ENCODE results near the gene CALN1.
A peak's percentile ranks its signal among the peaks of the same experiment; 100 is the strongest.

Gene CALN1

DNA sequence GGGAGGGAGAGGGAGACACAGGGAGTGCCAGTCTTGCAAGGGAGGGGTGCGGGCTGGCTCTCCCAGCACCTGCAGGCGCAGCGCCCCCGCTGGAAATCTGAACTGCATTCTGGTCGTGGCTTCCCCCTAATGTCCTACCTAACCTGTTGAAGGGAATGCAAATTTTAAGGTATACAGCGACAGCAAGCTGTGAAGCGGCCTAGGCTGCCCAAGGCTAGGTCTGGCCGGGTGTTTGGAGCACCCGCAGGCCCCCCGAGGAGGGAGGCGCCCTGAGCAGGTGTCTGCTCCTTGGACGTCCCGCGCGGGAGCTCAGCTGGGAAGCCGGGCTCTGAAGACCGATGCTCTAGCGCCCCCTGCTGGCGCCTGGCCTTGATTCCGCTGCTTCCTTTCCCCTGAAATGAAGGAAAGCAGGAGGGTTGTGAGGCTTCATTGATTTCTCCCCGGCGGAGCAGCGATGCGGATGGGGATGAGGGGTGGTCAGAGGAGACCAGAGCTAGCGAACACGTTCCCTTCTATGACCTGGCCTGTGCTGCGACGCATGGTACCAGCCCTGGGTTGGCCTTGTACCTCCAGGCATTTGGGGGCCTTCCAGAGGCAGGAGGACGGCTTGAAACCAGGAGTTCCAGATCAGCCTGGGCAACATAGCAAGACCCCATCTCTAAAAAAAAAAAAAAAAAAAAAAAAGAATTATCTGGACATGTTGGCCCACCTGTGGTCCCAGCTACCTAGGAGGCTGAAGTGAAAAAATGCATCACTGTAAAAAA lies 678.8 kb downstream of the CALN1 start:
- TF ChIP-seq, protein P1, sequence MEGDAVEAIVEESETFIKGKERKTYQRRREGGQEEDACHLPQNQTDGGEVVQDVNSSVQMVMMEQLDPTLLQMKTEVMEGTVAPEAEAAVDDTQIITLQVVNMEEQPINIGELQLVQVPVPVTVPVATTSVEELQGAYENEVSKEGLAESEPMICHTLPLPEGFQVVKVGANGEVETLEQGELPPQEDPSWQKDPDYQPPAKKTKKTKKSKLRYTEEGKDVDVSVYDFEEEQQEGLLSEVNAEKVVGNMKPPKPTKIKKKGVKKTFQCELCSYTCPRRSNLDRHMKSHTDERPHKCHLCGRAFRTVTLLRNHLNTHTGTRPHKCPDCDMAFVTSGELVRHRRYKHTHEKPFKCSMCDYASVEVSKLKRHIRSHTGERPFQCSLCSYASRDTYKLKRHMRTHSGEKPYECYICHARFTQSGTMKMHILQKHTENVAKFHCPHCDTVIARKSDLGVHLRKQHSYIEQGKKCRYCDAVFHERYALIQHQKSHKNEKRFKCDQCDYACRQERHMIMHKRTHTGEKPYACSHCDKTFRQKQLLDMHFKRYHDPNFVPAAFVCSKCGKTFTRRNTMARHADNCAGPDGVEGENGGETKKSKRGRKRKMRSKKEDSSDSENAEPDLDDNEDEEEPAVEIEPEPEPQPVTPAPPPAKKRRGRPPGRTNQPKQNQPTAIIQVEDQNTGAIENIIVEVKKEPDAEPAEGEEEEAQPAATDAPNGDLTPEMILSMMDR (IDR thresholded peaks at IDR 0.05; ENCODE audit: low read length), result peak; percentile 75
- no peak for TF ChIP-seq EZH2 (optimal IDR thresholded peaks at IDR 0.05; ENCODE audit: low read depth, low read length)
- no peak overlapping the region for H3K9ac ChIP-seq (ENCODE audit: low read length)
- peak overlapping the region; percentile 63 for H2AFZ ChIP-seq (ENCODE audit: low read length)
- peak overlapping the region; percentile 83 for H3K4me2 ChIP-seq (ENCODE audit: low read depth, low read length)
- no peaks in the 10 kb centered on the region for H3K4me1 ChIP-seq (ENCODE audit: low read length)
- peak overlapping the region; percentile 39 for H3K4me3 ChIP-seq (ENCODE audit: low read length)
- no peaks in the 10 kb centered on the region for H3K9me2 ChIP-seq (replicated peaks; ENCODE audit: insufficient read depth, low read length)
- H3K79me2 ChIP-seq (ENCODE audit: low read length), result no peaks in the 10 kb centered on the region
- no peaks in the 10 kb centered on the region for H4K20me1 ChIP-seq (ENCODE audit: insufficient read depth, low read length)
- H3K27me3 ChIP-seq (replicated peaks; ENCODE audit: insufficient read depth, low read length), result no peaks in the 10 kb centered on the region
- no peaks in the 10 kb centered on the region for H3F3A ChIP-seq (ENCODE audit: insufficient read depth, low read length)
- H3K27ac ChIP-seq (ENCODE audit: low read length), result peak overlapping the region; percentile 23; the same call in 1 of the 2 replicates
- no peaks in the 10 kb centered on the region for H3K36me3 ChIP-seq (replicated peaks; ENCODE audit: insufficient read depth, low read length)
- peak; percentile 86 for DNase-seq
- no peaks in the 10 kb centered on the region for H3K9me3 ChIP-seq (replicated peaks; ENCODE audit: insufficient read depth, low read length)

DNA sequence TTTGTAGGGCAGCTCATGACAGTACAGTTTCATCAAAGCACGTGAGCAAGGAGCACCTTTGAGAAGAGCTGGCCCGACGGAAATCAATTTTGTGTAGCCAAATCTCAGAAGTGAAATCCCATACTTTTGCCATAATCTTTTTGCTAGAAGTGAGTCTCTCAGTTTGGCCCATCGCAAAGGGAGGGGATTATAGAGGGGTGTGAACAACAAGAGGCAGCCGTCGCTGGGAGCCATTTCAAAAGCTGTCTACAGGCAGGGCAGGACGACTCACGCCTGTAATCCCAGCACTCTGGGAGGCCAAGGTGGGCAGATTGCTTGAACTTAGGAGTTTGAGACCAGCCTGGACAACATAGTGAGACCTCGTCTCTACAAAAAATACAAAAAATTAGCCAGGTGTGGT lies 680.4 kb downstream of the CALN1 start:
- Histone ChIP-seq H3F3A (ENCODE audit: insufficient read depth, low read length) (no peaks in the 10 kb centered on the region), H2AFZ (ENCODE audit: low read length) (no peak overlapping the region), H3K4me1 (ENCODE audit: low read length) (no peaks in the 10 kb centered on the region), H3K9ac (ENCODE audit: low read length) (no peak overlapping the region), H3K4me3 (ENCODE audit: low read length) (no peak overlapping the region), H3K9me3 (replicated peaks; ENCODE audit: insufficient read depth, low read length) (no peaks in the 10 kb centered on the region), H4K20me1 (ENCODE audit: insufficient read depth, low read length) (no peaks in the 10 kb centered on the region), H3K36me3 (replicated peaks; ENCODE audit: insufficient read depth, low read length) (no peaks in the 10 kb centered on the region), H3K27ac (ENCODE audit: low read length) (no peak overlapping the region), H3K9me2 (replicated peaks; ENCODE audit: insufficient read depth, low read length) (no peaks in the 10 kb centered on the region), H3K27me3 (replicated peaks; ENCODE audit: insufficient read depth, low read length) (no peaks in the 10 kb centered on the region), H3K79me2 (ENCODE audit: low read length) (no peaks in the 10 kb centered on the region), H3K4me2 (ENCODE audit: low read depth, low read length) (no peak overlapping the region)
- no peak for DNase-seq
- TF ChIP-seq EZH2 (optimal IDR thresholded peaks at IDR 0.05; ENCODE audit: low read depth, low read length) (no peak), EZH2phosphoT487 (IDR thresholded peaks at IDR 0.05; ENCODE audit: low read length) (no peak)
- TF ChIP-seq, protein P1 (IDR thresholded peaks at IDR 0.05; ENCODE audit: low read length), result no peak
